Heart left ventricle (tissue), 16 donors: Measurements from ENCODE around the gene SPEF1. TPM values are rescaled to one million over a fixed set of nuclear protein-coding genes. Genes with fewer than 3 reads are reported as not detected.

Experiments used
- ATAC-seq, 4 donors: fragments of 200-7000 bp; cut with Tn5 transposase; one replicate each; pipeline ENCODE4 v1.9.1; 2020 to 2022; ENCODE audit warnings: moderate library complexity in 4 of 4, mild to moderate bottlenecking in 3 of 4, moderate number of reproducible peaks in 1 of 4
- DNase-seq, 5 donors: peaks; one replicate each; pipeline ENCODE4 v3.0.0-alpha.2; 2020
- H3K27ac ChIP-seq, 12 donors: fragments of 200-600 bp; sonication (generic) in 4 of 12; one replicate each; pipeline versions ENCODE4 v1.5.0 to v1.8.0; 2016 to 2022; ENCODE audit warnings: mild to moderate bottlenecking in 2 of 12
- H3K27me3 ChIP-seq, 9 donors: fragments of 200-600 bp; sonication (generic) in 2 of 9; one replicate each; pipeline versions ENCODE4 v1.5.1 to v1.8.0; 2016 to 2022; ENCODE audit warnings: mild to moderate bottlenecking in 3 of 9
- H3K36me3 ChIP-seq, 9 donors: fragments of 200-600 bp; sonication (generic) in 2 of 9; one replicate each; pipeline versions ENCODE4 v1.5.0 to v1.8.0; 2018 to 2022; ENCODE audit warnings: mild to moderate bottlenecking in 2 of 9
- H3K4me1 ChIP-seq, 12 donors: fragments of 200-600 bp; sonication (generic) in 4 of 12; one replicate each; pipeline versions ENCODE4 v1.5.0 to v1.8.0; 2016 to 2022; ENCODE audit warnings: mild to moderate bottlenecking in 3 of 12
- H3K4me3 ChIP-seq, 12 donors: fragments of 200-600 bp; sonication (generic) in 4 of 12; one replicate each; pipeline versions ENCODE4 v1.5.0 to v1.8.0; 2017 to 2022; ENCODE audit warnings: mild to moderate bottlenecking in 9 of 12, moderate library complexity in 4 of 12
- H3K9me3 ChIP-seq, 12 donors: fragments of 200-600 bp; sonication (generic) in 4 of 12; one replicate each; pipeline versions ENCODE4 v1.5.0 to v1.8.0; 2016 to 2022; ENCODE audit warnings: mild to moderate bottlenecking in 1 of 12
- CTCF ChIP-seq, 12 donors: fragments of 200-600 bp; sonication (generic) in 4 of 12; IDR thresholded peaks; one replicate each; pipeline versions ENCODE4 v1.5.0 to v1.8.0; 2018 to 2022; ENCODE audit warnings: antibody characterized with exemption in 12 of 12, mild to moderate bottlenecking in 5 of 12
- POLR2A ChIP-seq, 2 donors: fragments of 450-650 bp; IDR thresholded peaks; one replicate each; pipeline ENCODE4 v1.6.1; 2017; ENCODE audit warnings: antibody characterized with exemption in 2 of 2, mild to moderate bottlenecking in 2 of 2, moderate library complexity in 2 of 2
- WGBS, 4 donors: extraction: QIAGEN DNeasy Blood & Tissue Kit in 2 of 4; methylation state at CpG; one replicate each; pipeline versions ENCODE4 v1.1.5 to v1.1.7; 2013 to 2018; 5-methylcytosine and 5-hydroxymethylcytosine counted together
- intact Hi-C, 10 donors: fragments of 100-400 bp; cut with DNase I; formaldehyde crosslinking; loops; one replicate each; pipeline versions ENCODE4 v1.11.1 to v1.14.2; 2022
- polyA plus RNA-seq, 2 donors: library from polyadenylated mRNA; stranded (reverse); fragments of 200-250 nt; gene quantifications; one replicate each; pipeline ENCODE4 v1.2.3, GENCODE V29; 2013
- total RNA-seq, 9 donors: library from RNA; depleted of rRNA in 2 of 9; stranded (reverse); fragments of >200 nt in 2 of 9; fragmentation: NEBNext Ultra II Directional in 3 of 9; extraction: Animal tissue kit (Norgen Biotek cat#: 25700) in 3 of 9; gene quantifications; one replicate each; pipeline versions ENCODE4 v1.1.0 to v1.2.4, GENCODE V29; 2016 to 2023
- donor health status: ischemic (EF 13 %, LVEDD 7.1; RV severe dilation, severe dysfunction).
- donor health status: healthy with polysubstance abuse.
- donor health status: DM: no; HTN: yes; CAD: no.
- donor health status: DM: no; HTN: no; CAD: no.
- donor health status: ischemic (EF 25% LVEDD 6.9; RV normal size, moderate dysfunction).
- donor health status: ischemic (EF 25% LVEDD 5.7; RV mildly dilated, moderate dysfunction).
- donor health status: healthy.
- donor health status: DM: yes; HTN: yes; CAD: no.
- donor health status: ischemic (EF 35%, LVEDD 5.7; RV mildly dilated, moderate dysfunction).
- donor health status: nonischemic (EF 11% LVEDD 7.7; RV severe dilation, severe dysfunction).
- donor health status: DM: yes; HTN: yes; CAD: no.
- donor health status: PGD.
- donor health status: ischemic (EF 29% LVEDD 5.4; RV normal size, mild dysfunction).
- donor health status: nonischemic (EF 23%, LVEDD 6.1; RV moderate dilation, normal function).

Gene SPEF1
- total and polyA plus RNA-seq, 11 donors, result 0.11 to 0.65 (median 0.19) TPM; not detected in 5

DNA sequence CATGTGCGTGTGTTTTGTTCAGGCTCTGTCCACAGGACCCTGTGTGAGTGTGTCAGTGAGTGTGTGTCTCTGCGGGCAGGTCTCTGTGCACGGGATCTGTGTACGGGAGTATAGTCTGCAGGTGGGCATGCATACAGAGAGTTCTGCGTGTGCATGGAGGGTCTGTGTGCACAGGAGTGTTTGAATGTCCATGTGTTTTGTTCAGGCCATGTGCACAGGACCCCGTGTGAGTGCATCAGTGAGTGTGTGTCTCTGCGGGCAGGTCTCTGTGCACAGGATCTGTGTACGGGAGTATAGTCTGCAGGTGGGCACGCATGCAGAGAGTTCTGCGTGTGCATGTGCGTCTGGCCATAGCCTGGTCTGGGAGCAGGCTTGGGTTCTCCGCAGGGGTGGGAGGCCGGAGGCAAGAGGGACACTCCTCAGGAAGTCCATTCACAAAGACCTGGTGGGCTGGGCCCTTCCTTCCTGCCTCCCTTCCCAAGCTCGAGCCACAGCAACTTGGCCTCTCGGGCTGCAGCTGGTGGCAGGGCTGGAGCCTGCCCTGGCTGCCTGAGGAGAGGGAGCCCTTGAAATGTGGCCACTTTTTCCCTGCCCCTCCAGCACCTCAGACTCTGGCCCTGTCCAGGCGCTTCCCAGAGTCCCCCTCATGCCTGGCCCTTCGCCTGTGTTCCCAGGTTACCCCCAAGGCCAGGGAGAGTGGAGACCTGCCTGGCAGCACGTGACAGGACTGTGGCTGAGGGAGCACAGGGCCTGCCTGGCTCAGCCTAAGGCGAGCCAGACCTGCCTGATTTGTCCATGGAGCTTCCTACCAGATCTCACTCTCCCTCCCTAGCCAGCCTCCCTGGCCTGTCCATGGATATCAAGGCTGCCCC, 42.0 kb downstream of the SPEF1 start:
- Histone ChIP-seq H3K4me3 (peak overlapping the region in 3 of 12 donors; percentile 5 to 21 (median 8)), H3K4me1 (peaks cover 0 to 77% (median 38%) of the 10 kb centered on the region in 12 donors), H3K36me3 (peaks cover 0 to 24% (median 5%) of the 10 kb centered on the region in 9 donors), H3K27ac (peak overlapping the region; percentile 70 to 95 (median 86)), H3K27me3 (no peaks in the 10 kb centered on the region), H3K9me3 (no peaks in the 10 kb centered on the region)
- intact Hi-C loops, result loop anchor here in 1 of 10 donors (1.0 kb wide), 1 partner anchor 9 kb away; no protein-coding TSS in a partner anchor
- TF ChIP-seq POLR2A (IDR thresholded peaks at IDR 0.05), result no peak
- no peak for TF ChIP-seq CTCF (IDR thresholded peaks at IDR 0.05)
- 45 to 67% (median 60%) methylated on average over 18 to 19 of the region's 19 CpGs for WGBS, 4 donors
- peak; percentile 68 to 79 (median 75) for DNase-seq
- ATAC-seq, result peak; percentile 66 to 93 (median 79)

DNA sequence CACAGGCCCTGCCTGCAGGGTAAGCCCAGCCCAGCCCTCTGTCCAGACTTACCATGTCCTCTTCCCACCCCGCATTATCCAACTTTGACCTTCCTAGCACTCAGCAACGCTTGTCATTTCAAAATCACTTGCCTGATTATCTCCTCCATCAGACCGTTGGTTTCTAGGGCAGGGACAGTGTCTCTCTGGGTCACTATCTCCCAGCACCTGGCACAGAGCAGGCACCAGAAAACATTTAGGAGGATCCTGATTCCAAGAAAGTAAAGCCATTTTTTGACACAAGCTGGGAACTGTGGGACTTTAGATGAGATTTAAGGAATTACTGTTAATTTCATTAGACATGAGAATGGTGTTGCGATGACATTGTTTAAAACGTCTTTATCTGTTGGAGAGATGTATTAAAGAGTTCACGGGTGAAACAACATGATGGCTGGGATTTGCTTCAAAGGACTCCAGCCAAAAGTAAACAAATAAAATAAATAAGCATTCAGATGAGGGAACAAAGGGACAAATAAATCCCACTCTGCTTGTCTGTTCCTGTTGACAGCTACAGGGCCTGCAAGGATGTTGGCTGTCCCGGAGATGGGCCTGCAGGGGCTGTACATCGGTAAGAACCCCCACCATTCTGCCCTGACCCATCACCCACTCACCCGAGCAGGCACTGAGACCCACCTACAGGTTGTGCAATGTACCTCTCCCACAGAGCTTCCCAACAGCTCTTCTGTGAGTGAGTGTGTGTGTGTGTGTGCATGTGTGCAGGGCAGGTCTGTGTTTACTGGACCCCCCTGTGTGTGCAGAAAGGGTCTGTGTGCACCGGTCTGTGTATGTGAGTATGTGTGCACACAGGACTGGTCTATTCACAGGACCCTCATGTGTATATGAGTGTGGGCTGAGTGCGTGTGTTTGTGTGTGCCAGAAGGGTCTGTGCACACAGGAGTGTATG, 42.9 kb downstream of the SPEF1 start:
- H3K27ac ChIP-seq, result peak overlapping the region in 10 of 12 donors; percentile 22 to 92 (median 52)
- H3K4me1 ChIP-seq, result peaks cover 0 to 79% (median 34%) of the 10 kb centered on the region in 12 donors
- WGBS, 4 donors, result 51 to 62% (median 54%) methylated on average over 10 to 11 of the region's 11 CpGs
- H3K27me3 ChIP-seq, result peaks cover 0 to 2% (median 0%) of the 10 kb centered on the region in 9 donors
- no peaks in the 10 kb centered on the region for H3K9me3 ChIP-seq
- H3K4me3 ChIP-seq, result peak overlapping the region in 4 of 12 donors; percentile 4 to 21 (median 6)
- intact Hi-C loops, result loop anchor here in 1 of 10 donors (1.0 kb wide), 1 partner anchor 8 kb away; no protein-coding TSS in a partner anchor
- H3K36me3 ChIP-seq, result peaks cover 0 to 15% (median 0%) of the 10 kb centered on the region in 9 donors
- TF ChIP-seq POLR2A (IDR thresholded peaks at IDR 0.05) (no peak), CTCF (IDR thresholded peaks at IDR 0.05) (no peak)
- ATAC-seq, result no peak
- DNase-seq, result peak in 1 of 5 donors; percentile 48

- H3K4me1 ChIP-seq, result peaks cover 0 to 81% (median 40%) of the 10 kb centered on the region in 12 donors
- peak in 2 of 5 donors; percentile 3 to 6 for DNase-seq
- peak overlapping the region in 2 of 12 donors; percentile 24 to 37 for H3K27ac ChIP-seq
- no peak overlapping the region for H3K4me3 ChIP-seq
- ATAC-seq, result no peak
- peaks cover 0 to 18% (median 0%) of the 10 kb centered on the region in 9 donors for H3K27me3 ChIP-seq
- WGBS, 4 donors, result 77 to 88% (median 81%) methylated on average over 4 of the region's 4 CpGs
- H3K36me3 ChIP-seq, result peaks cover 0 to 6% (median 0%) of the 10 kb centered on the region in 9 donors
- TF ChIP-seq CTCF (IDR thresholded peaks at IDR 0.05) (no peak), POLR2A (IDR thresholded peaks at IDR 0.05) (no peak)
- H3K9me3 ChIP-seq, result no peaks in the 10 kb centered on the region
- intact Hi-C loops, result no loop called here
These were observed 45.5 kb downstream of the SPEF1 start for GRCh38 chr20:3735768-3736167.
